Neutrophil (primary cell): ENCODE data around the gene SOD3.

Experiments used
- H3K27ac ChIP-seq: fragments of 200-600 bp; sonication (generic); 2 replicates; pipeline ENCODE4 v1.5.1; 2016; ENCODE audit warnings: mild to moderate bottlenecking, moderate library complexity
- H3K27me3 ChIP-seq: fragments of 200-600 bp; sonication (generic); 2 replicates; pipeline ENCODE4 v1.6.0; 2016; ENCODE audit warnings: mild to moderate bottlenecking
- H3K36me3 ChIP-seq: fragments of 200-600 bp; sonication (generic); 2 replicates; pipeline ENCODE4 v1.5.1; 2017
- H3K4me1 ChIP-seq, 2 experiments: fragments of 200-600 bp in 1 of 2; sonication (generic) in 1 of 2; 1 replicate in 1 of 2; 2 replicates in 1 of 2; pipeline versions ENCODE4 v1.5.1 to v1.6.1; 2013 to 2016; ENCODE audit warnings: low read depth in 1 of 2, low read length in 1 of 2, mild to moderate bottlenecking in 1 of 2, moderate library complexity in 1 of 2; ENCODE audit not compliant: control insufficient read depth in 1 of 2, insufficient read depth in 1 of 2
- H3K4me3 ChIP-seq, 2 experiments: fragments of 200-600 bp in 1 of 2; sonication (generic) in 1 of 2; 1 replicate in 1 of 2; 2 replicates in 1 of 2; pipeline ENCODE4 v1.5.1; 2013 to 2016; ENCODE audit warnings: low read depth in 1 of 2, low read length in 1 of 2, mild to moderate bottlenecking in 1 of 2, moderate library complexity in 1 of 2
- H3K9me3 ChIP-seq: fragments of 200-600 bp; sonication (generic); 2 replicates; pipeline ENCODE4 v1.5.1; 2016
- TF ChIP-seq, protein P1 (sequence below): fragments of 200-600 bp; sonication (generic); IDR thresholded peaks from 2 replicates; pipeline ENCODE4 v1.5.1; 2016; ENCODE audit warnings: antibody characterized with exemption

SOD3 gene

DNA sequence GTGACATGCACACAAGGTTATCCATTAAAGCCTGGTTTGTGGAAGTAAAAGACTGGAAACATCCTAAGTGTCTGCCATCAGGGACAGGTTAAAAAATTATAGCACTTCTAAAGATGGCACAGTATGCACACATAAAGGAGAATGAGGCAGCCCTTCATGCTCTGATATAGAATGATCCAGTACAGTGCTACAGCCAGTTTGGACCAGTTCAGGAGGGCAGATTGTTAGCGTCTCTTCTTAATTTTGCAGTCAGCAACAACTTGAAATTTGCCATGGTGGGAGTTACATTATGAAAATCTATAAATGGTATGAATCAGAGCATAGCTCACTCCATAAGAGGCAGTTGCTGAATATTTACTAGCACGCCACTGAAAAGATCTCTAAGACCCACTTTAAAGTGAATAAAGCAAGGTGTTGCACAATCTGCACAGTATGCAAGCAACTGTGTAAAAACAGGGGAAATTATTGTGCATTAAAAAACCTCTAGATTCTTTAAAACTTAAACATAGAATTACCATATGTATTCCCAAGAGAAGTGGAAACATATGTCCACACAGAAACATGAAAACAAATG lies 20.3 kb upstream of the SOD3 start:
- H3K27me3 ChIP-seq, result no peaks in the 10 kb centered on the region
- H3K4me1 ChIP-seq, result no peaks in the 10 kb centered on the region
- H3K27ac ChIP-seq, result no peak overlapping the region
- TF ChIP-seq, protein P1, sequence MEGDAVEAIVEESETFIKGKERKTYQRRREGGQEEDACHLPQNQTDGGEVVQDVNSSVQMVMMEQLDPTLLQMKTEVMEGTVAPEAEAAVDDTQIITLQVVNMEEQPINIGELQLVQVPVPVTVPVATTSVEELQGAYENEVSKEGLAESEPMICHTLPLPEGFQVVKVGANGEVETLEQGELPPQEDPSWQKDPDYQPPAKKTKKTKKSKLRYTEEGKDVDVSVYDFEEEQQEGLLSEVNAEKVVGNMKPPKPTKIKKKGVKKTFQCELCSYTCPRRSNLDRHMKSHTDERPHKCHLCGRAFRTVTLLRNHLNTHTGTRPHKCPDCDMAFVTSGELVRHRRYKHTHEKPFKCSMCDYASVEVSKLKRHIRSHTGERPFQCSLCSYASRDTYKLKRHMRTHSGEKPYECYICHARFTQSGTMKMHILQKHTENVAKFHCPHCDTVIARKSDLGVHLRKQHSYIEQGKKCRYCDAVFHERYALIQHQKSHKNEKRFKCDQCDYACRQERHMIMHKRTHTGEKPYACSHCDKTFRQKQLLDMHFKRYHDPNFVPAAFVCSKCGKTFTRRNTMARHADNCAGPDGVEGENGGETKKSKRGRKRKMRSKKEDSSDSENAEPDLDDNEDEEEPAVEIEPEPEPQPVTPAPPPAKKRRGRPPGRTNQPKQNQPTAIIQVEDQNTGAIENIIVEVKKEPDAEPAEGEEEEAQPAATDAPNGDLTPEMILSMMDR, result no peak
- no peak overlapping the region for H3K4me3 ChIP-seq
- H3K36me3 ChIP-seq, result no peaks in the 10 kb centered on the region
- H3K9me3 ChIP-seq, result no peaks in the 10 kb centered on the region

DNA sequence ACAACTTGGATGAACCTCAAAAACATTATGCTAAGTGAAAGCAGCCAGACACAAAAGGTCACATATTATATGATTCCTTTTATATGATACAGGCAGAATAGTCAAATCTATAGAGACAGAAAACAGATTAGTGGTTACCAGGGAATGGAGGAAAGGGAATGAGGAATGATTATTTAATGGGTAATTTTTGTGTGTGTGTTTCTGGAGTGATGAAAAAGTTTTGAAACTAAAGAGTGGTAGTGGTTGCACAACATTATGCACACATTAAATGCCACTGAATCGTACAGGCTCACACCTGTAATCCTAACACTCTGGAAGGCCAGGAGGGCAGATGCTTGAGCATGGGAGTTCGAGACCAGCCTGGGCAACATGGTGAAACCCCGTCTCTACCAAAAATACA lies 19.6 kb upstream of the SOD3 start:
- TF ChIP-seq, protein P1, result no peak

DNA sequence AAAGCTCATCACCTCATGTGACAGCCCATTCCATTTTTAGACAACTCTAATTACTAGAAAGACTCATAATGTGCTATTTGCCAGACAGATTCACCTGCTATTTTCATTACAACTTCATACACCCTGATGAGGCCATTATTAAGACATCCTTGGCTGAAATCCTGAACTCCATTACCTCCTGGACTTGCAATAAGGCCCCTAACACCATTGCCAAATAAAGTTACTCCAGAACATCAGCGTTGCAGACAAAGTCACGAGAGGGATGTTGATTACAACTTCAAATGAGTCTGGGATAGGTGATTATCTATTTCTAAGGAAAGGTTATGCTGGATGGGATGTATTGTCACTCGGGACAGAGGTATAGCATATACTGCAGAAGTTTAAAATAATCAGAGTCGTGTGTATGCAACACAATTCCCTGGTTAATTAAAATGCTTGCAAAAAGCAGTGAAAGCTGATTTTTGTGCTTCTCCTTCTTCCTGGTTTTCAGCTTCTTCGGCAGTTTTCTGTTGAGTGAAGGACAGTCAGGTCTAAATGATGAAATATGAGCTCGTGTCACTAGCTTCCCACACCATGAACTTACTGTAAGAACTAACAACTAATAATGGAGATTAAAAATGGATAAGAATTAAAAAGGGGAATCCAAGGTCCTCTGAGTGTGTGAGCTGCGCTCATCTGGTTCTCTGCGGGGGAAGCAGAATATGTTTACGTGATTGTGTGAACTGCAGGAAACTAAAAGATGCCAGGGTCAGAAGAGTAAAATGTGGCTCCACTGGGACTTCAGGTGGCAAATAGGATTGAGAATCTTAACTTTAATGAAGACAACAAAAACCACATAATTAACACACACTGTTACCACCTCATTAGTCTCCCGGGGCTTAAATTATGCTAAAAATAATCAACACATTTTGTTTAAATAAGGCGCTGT lies 17.6 kb upstream of the SOD3 start:
- no peaks in the 10 kb centered on the region for H3K27me3 ChIP-seq
- H3K36me3 ChIP-seq, result no peaks in the 10 kb centered on the region
- TF ChIP-seq, protein P1, result no peak
- no peaks in the 10 kb centered on the region for H3K9me3 ChIP-seq
- H3K4me3 ChIP-seq, result no peak overlapping the region
- H3K4me1 ChIP-seq, result no peaks in the 10 kb centered on the region
- H3K27ac ChIP-seq, result no peak overlapping the region

More for the DNA sequence above, 19.6 kb upstream of the SOD3 start:
- H3K9me3 ChIP-seq, result no peaks in the 10 kb centered on the region
- no peaks in the 10 kb centered on the region for H3K27me3 ChIP-seq
- no peak overlapping the region for H3K27ac ChIP-seq
- H3K4me3 ChIP-seq, result no peak overlapping the region
- H3K4me1 ChIP-seq, result no peaks in the 10 kb centered on the region
- no peaks in the 10 kb centered on the region for H3K36me3 ChIP-seq

DNA sequence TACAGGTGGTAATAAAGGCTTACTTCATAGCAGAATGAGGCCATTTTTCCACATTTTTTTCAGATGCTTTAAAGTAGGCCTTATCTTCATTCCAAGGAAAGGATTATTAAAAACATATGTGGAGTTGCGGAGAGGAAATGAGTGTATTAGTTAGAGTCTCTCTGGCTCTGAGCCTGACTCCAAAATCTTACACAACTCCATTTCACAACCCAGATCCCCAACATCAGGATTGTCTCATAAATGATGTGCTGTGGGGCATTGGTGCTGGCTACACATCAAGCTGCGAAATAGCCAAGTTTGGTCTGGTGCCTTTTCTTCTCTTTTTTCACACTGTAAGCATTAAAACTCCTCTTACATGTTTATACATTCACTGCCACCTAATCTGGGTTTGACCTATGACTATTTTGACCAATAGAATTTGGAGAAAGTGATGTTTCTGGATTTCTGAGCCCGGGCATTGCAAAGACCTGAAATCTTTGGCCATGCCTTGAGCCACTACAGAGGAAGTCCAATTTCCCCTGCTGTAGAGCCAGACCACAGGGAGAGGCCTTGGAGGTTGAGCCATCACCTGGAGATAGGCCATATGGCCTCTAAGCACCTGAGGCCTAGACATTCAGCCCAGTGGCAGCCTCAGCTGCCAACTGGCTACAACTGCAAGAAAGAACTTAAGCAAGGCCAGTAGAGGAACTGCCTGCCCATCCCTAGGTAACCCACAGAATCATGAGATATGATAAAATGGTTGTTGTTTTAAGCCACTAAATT lies 16.7 kb upstream of the SOD3 start:
- Histone ChIP-seq H3K36me3 (no peaks in the 10 kb centered on the region), H3K27me3 (no peaks in the 10 kb centered on the region), H3K27ac (no peak overlapping the region), H3K4me1 (no peaks in the 10 kb centered on the region), H3K4me3 (no peak overlapping the region), H3K9me3 (no peaks in the 10 kb centered on the region)
- TF ChIP-seq, protein P1, result no peak

DNA sequence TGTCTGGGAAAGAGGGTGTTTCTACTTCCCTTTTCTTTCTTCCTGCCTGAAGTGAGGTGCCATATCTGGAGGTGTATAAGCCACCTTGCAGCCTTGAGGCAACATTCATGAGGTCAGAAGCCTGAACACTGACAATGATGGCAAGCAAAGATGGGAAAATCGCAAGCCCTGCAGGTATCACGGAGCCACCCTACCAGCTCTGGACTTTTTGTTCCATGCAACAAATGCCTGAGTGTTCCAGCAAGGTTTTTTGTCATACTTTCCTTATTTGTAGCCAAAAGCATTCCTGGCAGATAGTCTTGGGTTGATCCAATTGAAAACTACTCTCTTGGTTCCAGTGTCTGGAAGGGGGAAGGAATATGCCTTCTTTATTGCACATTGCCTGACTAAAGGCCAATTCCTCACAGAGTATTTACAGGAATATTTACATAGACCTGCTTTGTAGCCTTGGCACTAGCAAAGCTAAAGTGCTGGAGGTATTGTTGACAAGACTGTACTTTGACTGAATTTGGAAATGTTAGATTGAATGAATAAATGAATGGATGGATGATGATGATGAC lies 14.4 kb upstream of the SOD3 start:
- Histone ChIP-seq H3K9me3 (no peaks in the 10 kb centered on the region), H3K36me3 (no peaks in the 10 kb centered on the region), H3K27ac (no peak overlapping the region), H3K27me3 (no peaks in the 10 kb centered on the region), H3K4me1 (no peaks in the 10 kb centered on the region), H3K4me3 (no peak overlapping the region)
- TF ChIP-seq, protein P1, result no peak
